GM12875 (cell line): Measurements from ENCODE around the gene SLC27A5.
"Not testable (repeated sequence)": the region's sequence is repeated elsewhere in the genome, so short reads cannot be mapped to it uniquely, and the experiment has no call there.

ENCODE experiments used
- H3K4me3 ChIP-seq: one replicate; pipeline ENCODE4 v1.5.1; 2011; ENCODE audit warnings: low read depth, low read length, control low read depth
- TF ChIP-seq, protein P1 (sequence below): IDR thresholded peaks from 2 replicates; pipeline ENCODE4 v1.5.1; 2011; ENCODE audit warnings: low read depth, mild to moderate bottlenecking, control low read depth, inconsistent platforms, low read length, moderate library complexity, borderline replicate concordance; ENCODE audit not compliant: insufficient read depth

Gene SLC27A5

DNA sequence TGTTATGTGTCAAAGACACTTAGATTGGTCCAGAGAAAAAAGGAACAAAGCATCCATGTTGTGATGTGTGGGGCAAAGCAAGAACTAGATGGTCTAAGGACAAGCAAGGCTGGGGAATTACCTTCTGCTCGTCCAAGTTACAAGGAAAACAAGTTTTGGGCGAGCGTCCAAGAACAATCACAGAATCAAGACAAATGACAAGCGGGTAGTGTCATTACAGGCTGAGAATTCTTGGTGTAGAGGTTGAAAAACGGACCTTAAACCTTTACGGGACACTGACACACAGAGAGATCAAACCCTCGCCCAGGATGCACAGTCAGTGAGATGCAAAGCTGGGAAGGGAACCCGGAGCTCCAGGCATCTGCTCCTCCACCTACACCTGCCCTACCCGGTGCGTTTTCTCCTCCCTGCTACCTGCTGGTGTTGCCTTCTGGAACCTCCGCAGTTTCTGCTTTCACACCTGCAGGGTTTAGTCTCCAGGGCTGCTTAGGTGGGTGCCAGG is 60.9 kb downstream of the SLC27A5 start:
- peak overlapping the region; percentile 91 for H3K4me3 ChIP-seq
- TF ChIP-seq, protein P1, sequence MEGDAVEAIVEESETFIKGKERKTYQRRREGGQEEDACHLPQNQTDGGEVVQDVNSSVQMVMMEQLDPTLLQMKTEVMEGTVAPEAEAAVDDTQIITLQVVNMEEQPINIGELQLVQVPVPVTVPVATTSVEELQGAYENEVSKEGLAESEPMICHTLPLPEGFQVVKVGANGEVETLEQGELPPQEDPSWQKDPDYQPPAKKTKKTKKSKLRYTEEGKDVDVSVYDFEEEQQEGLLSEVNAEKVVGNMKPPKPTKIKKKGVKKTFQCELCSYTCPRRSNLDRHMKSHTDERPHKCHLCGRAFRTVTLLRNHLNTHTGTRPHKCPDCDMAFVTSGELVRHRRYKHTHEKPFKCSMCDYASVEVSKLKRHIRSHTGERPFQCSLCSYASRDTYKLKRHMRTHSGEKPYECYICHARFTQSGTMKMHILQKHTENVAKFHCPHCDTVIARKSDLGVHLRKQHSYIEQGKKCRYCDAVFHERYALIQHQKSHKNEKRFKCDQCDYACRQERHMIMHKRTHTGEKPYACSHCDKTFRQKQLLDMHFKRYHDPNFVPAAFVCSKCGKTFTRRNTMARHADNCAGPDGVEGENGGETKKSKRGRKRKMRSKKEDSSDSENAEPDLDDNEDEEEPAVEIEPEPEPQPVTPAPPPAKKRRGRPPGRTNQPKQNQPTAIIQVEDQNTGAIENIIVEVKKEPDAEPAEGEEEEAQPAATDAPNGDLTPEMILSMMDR, result no peak

DNA sequence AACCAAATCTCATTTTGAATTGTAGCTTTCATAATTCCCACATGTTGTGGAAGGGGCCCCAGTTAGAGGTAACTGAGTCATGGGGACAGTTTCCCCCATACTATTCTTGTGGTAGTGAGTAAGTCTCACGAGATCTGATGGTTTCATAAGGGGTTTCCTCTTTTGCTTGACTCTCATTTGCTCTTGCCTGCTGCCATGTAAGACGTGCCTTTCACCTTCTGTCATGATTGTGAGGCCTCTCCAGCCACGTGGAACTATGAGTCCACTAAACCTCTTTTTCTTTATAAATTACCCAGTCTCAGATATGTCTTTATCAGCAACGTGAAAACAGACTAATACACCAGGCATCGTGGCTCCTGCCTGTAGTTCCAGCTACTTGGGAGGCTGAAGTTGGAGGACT is 61.8 kb downstream of the SLC27A5 start:
- H3K4me3 ChIP-seq, result not testable (repeated sequence)

DNA sequence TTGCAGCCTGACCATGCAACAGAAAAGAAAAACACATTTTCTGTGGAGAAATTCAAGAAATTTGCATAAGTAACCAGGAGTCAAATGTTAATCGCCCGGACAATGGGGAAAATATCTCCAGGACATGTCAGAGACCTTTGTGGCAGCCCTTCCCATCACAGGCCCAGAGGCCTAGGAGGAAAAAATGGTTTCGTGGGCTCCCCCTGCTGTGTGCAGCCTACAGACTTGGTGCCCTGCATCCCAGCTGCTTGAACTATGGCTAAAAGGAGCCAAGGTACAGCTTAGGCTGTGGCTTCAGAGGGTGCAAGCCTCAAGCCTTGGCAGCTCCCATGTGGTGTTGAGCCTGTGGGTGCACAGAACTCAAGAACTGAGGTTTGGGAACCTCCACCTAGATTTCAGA is 62.9 kb downstream of the SLC27A5 start:
- not testable (repeated sequence) for H3K4me3 ChIP-seq
